Activated CD4-positive, CD25-positive, alpha-beta regulatory T cell treated with anti-CD3 and anti-CD28 coated beads, Interleukin-2, amount 50 U/mL, for 72 hours (primary cell): ENCODE measurements around the gene DGCR2.
"Not testable (repeated sequence)": the region's sequence is repeated elsewhere in the genome, so short reads cannot be mapped to it uniquely, and the experiment has no call there.

Source experiments
- DNase-seq: peaks from one replicate; pipeline ENCODE4 v3.0.0; 2021

Gene DGCR2

DNA sequence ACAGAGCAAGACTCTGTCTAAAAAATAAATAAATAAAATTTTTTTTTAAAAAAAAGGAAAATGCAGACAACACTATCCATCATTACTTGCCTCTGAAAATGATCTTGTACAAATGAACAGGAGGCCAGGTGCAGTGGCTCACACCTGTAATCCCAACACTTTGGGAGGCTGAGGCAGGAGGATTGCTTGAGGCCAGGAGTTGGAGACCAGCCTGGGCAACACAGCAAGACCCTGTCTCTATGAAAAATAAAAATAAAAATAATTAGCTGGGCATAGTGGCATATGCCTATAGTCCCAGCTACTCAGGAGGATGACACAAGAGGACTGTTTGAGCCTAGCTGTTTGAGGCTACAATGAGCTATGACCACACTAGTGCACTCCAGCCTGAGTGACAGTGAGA lies 49.4 kb downstream of the DGCR2 start:
- not testable (repeated sequence) for DNase-seq

DNA sequence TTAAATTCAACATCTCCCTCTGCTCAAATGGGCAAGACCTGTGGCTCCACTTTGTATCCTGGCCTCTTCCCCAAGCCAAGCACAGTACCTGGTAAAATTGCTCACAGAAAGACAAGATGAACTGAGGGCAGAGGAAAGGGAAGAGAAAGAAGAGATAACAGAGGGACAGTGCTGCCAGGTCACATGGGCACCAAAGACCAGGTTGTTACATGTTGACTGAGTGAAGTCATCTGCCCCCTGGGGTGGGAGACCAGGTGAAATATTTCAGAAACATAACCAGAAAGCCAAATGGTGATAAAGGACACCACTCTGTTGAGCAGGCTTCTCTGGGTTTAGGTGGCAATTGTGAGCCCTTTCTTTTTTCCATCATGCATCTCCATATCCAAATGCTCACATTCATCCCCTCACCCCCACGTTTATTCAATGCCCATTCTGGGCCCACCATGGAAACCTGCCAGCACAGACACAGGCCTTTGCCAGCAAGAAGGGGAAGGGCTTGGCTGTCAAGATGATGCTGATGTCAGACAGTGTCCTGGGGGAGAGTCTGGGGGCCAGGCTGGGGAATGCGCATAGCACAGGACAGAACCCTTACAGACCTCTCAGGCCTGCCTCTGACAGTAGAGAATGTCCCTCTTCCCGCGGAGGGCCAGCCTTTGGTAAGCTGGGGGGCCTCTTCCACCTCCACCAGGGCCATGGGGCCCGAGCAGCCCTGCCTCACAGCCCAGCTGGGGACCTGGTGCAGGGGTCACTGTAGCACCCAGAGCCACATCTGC lies 51.6 kb downstream of the DGCR2 start:
- no peak for DNase-seq

DNA sequence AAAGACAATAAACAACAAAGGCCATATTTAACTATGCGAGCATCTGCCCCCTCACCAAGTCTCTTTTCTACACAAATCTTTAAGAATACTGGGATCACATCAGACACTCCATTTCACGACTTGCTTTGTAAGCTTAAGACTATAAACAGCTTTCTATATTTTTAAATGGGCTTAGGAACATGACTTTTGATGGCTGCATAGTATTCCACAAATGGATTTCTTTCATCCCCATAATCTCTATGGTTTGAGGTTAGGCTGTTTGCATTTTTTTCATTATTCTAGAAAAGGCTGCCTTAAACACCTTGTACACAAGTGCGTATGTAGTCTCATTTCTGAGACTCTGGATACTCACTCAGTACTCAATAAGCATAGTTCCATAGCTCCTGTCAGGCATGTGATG lies 52.8 kb downstream of the DGCR2 start:
- DNase-seq: no peak

DNA sequence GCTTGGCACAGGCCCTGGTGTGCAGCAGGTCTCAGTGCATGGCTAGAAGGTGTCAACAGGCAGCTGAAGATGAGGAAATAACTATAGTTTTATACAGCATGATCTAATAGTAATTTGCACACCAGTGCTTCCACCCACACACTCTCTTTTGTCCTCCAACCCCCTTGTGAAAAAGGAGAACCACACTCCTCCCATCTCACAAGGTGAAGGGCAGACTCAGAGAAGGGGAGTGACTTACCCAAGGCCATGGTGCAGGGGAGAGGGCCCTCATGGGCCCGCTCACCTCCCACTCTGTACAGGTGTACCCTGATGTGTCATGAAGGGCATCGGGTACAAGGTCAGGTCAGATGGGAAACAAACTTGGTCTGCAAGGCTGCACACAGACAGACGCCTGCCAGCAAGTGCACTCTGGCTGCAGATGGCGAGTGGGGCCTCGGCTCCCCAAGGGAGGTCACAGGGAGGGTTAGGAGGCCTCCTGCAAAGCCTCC lies 53.4 kb downstream of the DGCR2 start:
- no peak for DNase-seq

DNA sequence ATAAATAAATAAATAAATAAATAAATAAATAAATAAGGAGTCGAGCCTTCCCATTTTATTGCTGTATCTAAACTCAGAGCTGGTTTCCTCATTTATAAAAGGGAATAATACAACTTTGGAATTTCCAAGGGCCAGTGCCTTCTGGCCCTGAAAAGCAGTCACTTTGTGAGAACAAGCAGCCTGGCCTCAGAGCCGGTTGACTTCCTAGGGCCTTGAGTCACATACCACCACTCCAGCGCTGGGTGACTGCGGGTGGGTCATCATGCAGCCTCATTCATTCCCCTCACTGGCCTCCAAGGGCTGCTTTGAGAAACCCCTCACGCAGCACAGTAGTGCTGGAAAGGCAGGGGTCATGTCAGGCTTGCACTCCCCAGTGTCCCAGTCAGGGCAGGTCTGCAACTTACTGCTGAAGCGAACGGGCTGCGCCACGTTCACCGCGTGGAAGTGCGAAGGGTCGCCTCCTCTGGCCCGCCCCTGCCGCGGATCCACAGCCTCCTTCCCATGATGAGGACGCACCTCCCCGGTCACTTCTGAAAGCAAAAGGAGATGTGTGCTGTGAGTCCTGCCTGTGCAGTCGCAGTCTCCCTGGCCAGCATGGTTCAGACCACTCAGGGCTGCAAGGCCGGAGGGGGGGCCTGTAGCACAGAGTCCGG lies 54.4 kb downstream of the DGCR2 start:
- DNase-seq: no peak

DNA sequence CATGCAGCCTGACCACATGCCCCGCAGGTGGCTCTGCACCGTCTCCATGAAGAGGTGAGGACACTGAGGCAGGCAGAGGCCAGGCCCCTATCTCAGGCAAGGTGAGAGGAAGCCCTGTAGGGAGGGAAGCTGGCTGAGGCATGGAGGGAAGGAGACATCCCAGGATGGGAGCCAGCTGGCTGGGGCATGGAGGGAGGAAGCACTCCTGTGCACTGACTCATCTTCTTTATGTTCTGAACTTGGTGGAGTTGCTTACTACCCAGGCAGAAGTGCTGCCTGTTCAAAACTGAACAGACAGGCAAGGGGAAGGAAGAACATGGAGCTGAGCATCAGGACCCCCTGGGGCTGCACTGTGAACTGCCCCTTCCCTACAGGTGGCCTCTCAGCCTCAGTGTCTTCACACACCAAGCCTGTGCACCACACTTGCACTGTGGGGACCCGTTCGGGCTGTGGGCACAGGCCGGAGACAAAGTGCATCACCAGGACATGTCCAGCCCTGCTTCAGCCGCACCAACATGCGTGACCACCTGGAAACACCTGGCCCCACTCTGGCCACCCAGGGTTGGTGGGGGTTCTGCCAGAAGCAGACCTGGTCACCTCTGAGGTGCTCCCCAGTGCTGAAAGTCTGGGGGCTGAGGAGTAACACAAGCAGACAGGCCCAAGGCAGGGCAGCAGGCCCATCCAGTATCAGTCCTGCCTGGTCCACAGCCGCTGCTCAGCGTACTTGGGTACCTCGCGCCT lies 55.5 kb downstream of the DGCR2 start:
- DNase-seq: no peak

DNA sequence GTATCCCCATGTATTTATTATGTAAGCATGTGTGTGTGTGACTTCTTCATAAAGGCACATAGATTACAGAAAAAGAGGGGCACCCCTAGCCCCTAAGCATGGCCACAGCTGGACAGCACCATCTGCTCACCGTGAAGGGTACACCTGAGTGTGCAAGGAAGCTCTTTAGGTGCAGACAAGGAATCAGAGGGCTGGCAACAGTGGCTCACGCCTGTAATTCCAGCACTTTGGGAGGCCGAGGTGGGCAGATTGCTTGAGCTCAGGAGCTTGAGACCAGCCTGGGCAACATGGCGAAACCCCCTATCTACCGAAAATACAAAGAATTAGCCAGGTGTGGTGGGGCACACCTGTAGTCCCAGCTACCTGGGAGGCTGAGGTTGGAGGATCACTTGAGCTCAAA lies 56.3 kb downstream of the DGCR2 start:
- DNase-seq: no peak

DNA sequence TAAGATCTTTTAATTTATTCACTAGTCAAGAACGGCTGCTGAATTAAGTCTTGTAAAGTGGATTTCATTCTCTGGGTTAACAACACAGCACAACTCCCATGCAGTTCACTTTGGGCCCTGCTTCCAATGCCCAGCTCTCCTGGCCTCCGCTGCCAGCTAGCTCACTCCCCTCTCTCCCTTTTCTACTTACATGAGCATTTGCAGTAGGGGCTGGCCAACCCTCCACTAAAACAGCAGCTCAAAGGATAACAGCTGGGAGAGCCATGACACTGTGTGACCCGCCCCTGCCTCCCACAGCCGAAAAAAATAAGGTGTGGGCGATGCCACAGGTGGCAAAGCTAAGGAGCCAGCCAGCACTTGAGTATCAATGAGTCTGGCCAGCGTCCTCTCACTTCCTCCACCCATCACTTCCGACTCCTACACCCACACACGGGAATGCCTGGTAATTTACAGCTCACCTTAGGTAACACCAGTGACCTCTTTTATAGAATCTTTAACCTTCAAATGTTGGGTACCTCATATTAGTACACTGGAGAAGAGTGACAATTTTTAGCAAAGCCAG lies 56.8 kb downstream of the DGCR2 start:
- no peak for DNase-seq

DNA sequence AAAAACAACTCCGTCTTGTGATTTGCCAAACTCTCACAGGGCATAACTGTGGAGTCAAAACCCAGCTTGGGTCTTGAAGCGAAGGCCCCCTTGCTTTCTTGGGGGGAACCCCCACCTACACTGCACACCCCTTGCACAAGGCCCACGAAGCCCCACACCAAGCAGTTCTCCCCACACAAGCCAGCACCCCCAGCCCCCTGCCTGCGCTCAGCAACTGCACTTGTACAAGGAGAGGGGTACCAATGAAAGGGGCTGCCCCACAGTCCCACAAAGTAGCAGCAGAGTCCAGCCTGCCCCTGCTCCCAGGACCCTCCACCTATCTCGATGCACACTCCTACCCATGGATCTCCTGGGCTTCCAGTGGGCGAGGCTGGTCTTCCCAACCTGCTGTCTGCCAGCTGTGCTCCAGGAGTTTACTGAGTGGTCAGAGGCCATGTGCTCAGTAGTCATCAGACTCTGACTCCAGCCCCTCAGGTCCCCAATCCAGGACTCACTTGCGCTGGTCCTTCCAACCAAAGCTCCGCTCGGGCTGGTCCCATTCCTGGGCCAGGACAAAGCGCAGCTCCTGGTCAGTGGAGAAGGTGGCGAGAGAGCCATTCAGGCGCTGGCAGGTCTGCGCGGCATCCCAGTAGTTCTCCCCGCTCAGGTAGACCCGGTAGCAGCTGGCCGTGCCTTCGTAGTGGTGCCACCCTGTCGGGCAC lies 57.7 kb downstream of the DGCR2 start:
- no peak for DNase-seq

DNA sequence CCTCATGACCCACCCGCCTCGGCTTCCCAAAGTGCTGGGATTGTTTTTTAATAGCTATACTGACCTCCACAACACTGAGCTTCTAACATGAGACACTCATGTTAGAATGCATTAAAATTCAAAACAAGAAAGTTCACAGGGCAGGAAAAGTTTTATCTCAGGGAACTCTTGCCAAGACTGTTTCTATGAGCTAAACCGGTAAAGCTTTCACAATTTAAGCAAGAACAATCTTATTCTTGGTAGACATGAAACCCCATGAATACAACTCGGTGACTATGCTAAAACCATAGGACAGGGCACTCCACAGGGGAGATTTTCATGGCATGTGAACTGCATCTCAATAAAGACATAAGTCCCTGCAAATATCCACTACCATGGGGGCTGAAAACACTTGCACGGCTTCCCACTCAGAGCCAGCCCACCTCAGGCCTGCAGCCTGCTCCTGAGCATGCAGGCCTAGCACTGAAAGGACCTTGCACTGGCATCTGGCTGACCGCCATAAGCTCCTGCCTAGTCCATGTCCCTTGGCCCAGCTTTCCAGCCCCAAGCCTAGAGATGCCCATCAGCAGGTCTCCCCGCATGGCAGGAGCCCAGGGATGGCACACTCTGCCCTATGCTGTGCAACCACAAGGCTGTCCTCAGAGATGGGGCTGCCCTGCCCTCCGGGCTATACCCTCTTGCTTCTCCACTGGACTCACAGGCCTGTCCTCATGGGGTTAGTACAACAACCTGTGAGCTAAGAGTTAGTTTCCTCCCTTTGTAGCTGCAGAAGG lies 58.4 kb downstream of the DGCR2 start:
- no peak for DNase-seq

DNA sequence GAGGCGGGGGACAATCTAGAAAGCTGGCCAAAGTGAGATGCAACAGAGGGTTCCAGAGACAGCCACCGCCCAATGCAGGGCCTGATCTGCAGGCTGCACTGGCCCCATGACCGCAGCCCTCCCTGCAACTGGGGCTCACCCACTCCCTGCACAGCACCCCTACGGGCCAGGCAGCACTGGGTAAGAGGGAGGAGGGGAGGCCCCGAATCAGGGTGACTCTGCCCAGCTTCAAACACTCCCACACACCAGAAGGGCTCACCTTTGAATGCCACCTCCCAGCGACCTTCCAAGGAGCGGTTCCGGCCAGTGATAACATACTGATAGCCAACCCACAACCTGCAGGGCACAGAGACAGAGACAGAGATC lies 59.3 kb downstream of the DGCR2 start:
- no peak for DNase-seq

DNA sequence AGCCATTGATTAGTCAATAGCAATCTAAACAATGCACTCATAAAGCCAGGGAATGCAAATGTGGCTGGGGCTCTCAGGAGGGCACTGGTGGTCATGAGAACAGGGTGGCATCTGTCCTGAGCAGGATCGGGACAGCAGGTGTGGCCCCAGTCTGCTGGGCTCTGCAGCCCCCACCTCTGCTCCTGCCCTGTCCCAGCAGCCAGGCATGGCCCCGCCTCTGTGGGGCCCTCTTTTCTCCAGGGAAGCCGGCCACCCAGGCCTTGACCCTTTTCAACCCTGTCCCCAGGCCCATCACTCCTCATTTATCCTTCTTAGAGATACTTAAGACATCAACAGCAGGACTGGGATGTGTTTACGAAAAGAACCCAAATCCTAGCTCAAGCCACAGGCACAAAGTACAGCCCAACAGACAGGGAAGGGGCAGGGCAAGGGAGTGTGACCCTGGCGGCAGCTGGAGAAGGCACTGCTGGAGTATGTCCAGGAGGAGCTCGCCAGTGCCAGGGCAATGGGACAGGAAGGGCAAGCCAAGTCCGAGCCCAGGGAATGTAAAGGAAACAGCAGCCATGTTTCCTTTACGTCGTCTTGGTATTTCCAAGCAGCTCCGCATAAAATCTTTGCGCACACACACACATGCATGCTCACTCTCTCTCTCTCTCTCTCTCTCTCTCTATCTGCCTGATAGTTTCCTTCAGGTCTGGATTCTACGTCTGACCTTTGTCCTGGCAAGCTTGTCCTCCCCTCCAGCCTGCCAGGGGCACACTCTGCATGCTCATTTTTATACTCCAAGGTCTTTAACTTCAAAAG lies 59.9 kb downstream of the DGCR2 start:
- no peak for DNase-seq

DNA sequence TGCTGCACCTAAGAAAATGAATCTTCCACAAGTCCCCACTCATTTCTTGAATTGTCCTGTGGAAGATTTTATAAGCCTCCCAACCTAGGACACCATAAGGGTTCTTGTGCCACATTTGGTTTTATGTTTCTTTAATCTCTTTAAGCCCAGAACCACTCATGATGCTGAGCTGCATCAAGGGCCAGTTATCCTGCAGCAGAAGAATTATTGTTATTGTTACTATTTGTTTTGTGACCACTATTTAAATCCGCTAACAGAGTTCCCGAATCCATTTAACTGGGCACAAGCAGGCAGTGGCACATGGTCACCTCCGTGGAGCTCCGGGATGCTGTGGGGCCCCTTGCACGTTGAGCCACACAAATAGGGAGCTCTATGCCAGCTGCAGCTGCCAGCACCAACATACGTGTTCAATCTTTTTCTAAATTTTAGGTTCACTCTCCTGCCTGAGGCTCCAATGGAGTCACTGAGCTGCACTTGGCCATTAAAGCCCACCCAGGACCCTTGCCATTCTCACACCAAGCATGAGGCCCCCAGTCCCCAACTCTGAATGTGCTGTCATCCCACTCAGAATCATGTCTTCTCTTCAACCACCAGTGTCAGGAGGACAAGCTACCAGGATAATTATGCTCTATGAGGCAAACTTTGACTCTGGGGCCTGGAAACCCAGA lies 60.6 kb downstream of the DGCR2 start:
- DNase-seq: no peak

DNA sequence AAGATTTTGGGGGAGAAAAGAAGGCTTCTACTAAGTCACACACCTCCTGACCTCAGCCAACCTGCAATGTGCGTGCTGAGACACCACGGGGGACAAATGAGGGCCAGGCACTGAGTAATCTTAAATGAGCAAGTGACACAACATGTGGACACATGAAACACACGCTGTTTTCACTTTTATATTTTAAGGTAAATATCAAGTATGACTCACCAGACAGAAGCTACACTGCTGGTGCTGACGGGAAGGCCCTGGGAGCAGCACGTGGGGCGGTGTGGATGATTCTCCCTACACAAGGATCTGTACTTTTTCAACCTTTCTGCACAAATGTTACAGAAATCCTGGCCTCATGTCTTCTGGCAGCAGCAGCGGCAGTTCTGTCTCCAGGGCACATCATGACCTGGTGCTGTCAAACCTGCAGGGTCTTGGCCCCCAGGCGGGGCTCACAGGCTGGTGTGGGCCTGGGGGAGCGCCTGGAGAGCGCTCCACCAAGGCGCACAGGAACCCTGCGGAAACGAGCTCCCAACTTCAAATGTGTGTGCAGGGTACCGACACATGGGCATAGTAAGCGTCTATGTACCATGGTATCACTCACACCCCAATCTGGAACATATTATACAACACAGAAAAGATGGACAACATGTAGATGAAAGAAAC lies 61.7 kb downstream of the DGCR2 start:
- DNase-seq: no peak

DNA sequence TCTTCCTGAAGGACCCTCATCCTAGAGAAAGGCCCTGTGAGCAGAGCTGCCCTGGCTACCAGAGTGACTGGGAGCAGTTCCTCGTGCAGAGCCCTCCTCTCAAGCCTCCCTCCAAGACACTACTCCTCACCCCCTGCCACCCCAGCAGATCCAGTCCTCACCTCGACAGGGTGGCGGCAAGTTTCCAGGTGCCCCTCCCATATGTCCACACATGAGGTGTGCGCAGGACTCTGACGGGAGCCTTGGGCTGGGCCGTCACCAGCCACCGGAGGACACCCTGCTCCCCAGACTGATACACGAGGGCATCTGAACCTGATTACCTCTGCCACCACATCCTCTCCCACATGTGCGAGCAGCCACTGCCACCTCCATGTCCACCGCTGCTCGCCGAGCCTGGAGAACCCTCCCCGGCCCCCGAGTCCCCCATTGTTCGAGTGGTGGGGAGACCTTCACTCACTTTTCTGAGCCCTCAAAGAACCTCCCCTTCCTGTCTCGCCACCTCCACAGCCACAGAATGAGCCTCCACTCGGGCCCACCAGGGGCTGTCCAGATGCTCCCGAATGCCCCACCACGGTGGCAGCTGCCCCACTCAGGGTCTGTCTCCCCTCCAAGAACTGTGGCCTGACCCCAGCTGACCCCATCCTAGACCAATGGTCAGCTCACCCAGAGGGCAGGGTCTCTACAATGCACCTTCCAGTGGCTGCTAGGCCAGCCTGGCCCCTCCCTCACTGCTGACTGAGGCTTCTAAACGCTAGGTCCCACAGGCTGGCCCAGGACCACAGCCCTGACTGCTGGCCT lies 62.5 kb downstream of the DGCR2 start:
- no peak for DNase-seq

DNA sequence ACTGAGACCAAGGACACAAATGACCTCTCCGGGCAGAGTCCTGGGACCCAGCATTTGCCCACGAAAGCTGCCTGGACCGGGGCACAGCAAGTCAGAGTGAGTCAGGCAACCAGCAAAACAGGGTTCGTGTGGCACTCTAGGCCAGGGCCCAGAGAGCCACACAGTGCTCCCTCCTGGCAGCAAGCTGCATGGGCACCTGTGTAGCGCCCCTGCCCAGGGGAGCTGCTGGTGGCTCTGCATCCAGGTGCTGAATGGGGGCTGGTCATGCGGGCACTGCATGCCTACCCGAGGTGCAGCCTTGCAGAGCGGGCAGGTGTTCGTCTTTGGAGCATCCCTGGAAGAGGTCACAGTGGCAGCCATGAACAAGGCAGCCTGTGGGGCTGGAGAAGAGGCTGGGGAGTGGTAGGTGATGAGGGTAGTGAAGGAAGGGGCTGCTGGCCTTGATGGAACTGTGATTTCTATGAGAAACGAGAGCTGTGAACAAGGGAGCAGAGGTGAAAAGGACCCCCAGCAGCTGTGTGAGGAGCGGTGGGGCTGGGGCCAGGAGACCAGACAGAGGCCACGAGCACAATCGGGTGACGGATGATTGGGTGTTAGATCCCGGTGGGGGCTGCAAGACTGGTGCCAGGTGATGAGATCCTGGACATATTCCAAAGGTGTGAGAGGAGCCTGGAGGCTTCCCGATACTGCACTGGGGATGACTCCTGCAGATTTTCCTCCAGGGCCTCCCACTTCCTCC lies 63.3 kb downstream of the DGCR2 start:
- no peak for DNase-seq

DNA sequence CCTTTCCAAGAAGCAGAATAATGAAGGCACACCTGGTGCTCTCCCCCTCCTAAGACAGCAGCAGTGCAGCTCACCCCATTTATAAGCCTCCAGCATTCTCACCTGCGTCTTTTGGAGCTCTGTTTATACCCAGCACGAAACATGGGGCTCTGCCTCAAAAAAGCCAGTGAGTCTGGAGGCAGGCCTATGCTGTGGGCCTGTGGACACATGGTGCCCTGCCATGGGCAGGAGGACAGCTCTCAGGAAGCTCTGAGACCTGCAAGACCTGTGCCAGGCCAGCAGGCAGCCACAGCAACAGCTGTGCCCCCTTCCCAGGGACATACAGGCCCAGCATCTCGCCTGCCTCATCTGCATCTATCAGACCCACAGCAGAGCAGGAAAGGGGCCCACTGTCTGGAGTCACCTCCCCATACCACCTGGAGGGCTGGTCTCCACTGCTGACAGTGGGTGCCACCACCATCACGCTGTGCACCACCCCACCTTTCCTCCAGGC lies 64.2 kb downstream of the DGCR2 start:
- no peak for DNase-seq

DNA sequence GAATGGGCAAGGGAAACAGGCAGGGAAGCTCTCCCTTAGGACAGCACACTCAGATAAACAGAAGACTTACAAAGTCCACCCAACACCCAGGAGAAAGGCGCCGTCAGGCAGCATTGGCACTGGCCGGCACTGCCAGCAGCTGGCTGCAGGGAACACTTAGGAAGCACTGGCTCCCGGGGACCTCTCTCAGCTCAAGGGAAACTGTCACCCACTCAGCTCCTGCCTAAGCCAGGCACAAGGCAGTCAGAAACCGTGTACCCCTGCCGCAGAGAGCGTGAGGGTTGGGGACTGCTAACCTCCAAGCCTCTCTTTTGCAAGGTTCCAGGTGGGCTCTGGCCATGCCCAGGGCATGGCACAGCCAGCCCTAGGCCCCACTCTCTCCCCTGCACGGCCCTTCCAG lies 64.7 kb downstream of the DGCR2 start:
- peak; percentile 9 for DNase-seq
